ENCODE measurements around the gene ZNF862. TPM values are rescaled to one million over a fixed set of nuclear protein-coding genes. Genes with fewer than 3 reads are reported as not detected.

ZNF862 gene
- polyA plus RNA-seq, 1 of the 3 experiments (the other 2 are of a cell fraction): 17.3 TPM

DNA sequence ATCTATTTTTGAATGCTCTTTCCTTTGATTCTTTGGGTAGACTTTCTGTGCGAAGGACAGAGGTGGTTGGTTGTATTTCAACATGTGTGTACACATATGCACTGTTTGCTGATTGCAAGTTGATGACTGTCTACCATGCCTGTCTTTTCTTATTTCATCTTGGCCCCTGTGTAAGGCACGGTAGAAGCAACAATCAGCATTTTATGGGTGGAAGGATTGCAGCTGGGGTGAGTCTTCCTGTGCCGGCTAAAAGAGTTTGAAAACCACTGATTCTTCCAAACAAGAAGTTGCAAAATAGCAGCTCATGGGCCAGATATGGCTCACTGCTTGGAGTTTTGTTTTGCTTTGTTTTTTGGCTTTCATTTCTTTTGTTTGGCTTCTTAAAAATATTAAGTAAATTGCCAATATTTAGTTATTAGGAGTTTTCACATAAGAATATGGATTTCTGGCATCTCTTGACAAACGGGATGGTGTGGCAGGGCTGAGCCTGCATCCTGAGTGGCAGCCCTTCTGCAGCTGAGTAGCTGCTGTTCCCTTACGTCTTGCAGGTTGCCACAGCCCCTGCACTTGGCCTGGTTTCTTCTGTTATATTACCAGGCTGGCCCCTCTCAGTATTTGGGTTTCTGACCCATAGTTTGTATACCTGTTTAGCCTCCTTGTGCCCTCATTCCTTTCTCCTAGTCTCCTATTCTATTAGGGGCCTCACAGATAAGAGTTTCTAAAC is 7.2 kb downstream of the ZNF862 start:
- H3K9me2 ChIP-seq: no peaks in the 10 kb centered on the region
- no peak for TF ChIP-seq NRF1 (IDR thresholded peaks at IDR 0.05; ENCODE audit: low read depth, low read length)
- no peak for TF ChIP-seq JUND (IDR thresholded peaks at IDR 0.05)
- TF ChIP-seq RAD21 (IDR thresholded peaks at IDR 0.05; ENCODE audit: low read length): no peak
- TF ChIP-seq, protein P1, sequence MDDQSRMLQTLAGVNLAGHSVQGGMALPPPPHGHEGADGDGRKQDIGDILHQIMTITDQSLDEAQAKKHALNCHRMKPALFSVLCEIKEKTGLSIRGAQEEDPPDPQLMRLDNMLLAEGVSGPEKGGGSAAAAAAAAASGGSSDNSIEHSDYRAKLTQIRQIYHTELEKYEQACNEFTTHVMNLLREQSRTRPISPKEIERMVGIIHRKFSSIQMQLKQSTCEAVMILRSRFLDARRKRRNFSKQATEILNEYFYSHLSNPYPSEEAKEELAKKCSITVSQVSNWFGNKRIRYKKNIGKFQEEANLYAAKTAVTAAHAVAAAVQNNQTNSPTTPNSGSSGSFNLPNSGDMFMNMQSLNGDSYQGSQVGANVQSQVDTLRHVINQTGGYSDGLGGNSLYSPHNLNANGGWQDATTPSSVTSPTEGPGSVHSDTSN (IDR thresholded peaks at IDR 0.05): no peak
- no peak for TF ChIP-seq EZH2phosphoT487 (IDR thresholded peaks at IDR 0.05; ENCODE audit: borderline replicate concordance, low read depth)
- no peak for TF ChIP-seq YY1 (IDR thresholded peaks at IDR 0.05; ENCODE audit: low read depth)
- TF ChIP-seq, protein P2, sequence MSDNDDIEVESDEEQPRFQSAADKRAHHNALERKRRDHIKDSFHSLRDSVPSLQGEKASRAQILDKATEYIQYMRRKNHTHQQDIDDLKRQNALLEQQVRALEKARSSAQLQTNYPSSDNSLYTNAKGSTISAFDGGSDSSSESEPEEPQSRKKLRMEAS (IDR thresholded peaks at IDR 0.05; ENCODE audit: low read depth): no peak
- TF ChIP-seq, protein P3, sequence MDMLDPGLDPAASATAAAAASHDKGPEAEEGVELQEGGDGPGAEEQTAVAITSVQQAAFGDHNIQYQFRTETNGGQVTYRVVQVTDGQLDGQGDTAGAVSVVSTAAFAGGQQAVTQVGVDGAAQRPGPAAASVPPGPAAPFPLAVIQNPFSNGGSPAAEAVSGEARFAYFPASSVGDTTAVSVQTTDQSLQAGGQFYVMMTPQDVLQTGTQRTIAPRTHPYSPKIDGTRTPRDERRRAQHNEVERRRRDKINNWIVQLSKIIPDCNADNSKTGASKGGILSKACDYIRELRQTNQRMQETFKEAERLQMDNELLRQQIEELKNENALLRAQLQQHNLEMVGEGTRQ (IDR thresholded peaks at IDR 0.05; ENCODE audit: borderline replicate concordance, low read depth, low read length): no peak
- TF ChIP-seq, protein P4, sequence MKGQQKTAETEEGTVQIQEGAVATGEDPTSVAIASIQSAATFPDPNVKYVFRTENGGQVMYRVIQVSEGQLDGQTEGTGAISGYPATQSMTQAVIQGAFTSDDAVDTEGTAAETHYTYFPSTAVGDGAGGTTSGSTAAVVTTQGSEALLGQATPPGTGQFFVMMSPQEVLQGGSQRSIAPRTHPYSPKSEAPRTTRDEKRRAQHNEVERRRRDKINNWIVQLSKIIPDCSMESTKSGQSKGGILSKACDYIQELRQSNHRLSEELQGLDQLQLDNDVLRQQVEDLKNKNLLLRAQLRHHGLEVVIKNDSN (IDR thresholded peaks at IDR 0.05; ENCODE audit: borderline replicate concordance, low read depth): no peak
- no peaks in the 10 kb centered on the region for H3K9me3 ChIP-seq
- H3K4me1 ChIP-seq (ENCODE audit: control insufficient read depth in 1 of 2, insufficient read depth in 2 of 2, low read depth in 1 of 2, low read length in 1 of 2): no peaks in the 10 kb centered on the region
- no peak overlapping the region for H3K4me3 ChIP-seq (ENCODE audit: low read depth in 2 of 2, low read length in 1 of 2)
- H4K20me1 ChIP-seq (ENCODE audit: insufficient read depth): no peaks in the 10 kb centered on the region
- H3K79me2 ChIP-seq (ENCODE audit: insufficient read depth): peaks cover 8% of the 10 kb centered on the region; the same call in 1 of the 2 replicates
- WGBS (ENCODE audit: low lambda C conversion rate): 88% methylated on average over 5 of the region's 5 CpGs
- no peaks in the 10 kb centered on the region for H3K27me3 ChIP-seq (ENCODE audit: insufficient read depth)
- no peak for DNase-seq
- H3K9ac ChIP-seq: no peak overlapping the region
- peaks cover 15 to 49% of the 10 kb centered on the region in 2 experiments for H3K36me3 ChIP-seq (replicated peaks in 1 of 2; ENCODE audit: control insufficient read depth in 1 of 2, insufficient read depth in 2 of 2, low read length in 1 of 2)
- ChIA-PET POLR2A (no interaction called here), CTCF (interaction anchor here (1.0 to 1.2 kb wide), 2 partner anchors 11 to 38 kb away, joined by 5 read pairs; no protein-coding TSS in a partner anchor)
- no peaks in the 10 kb centered on the region for H3F3A ChIP-seq (replicated peaks; ENCODE audit: insufficient read depth)
- H3K27ac ChIP-seq (ENCODE audit: low read depth in 2 of 2, low read length in 1 of 2): no peak overlapping the region
- no peak overlapping the region for H3K4me2 ChIP-seq
- H2AFZ ChIP-seq (ENCODE audit: low read depth): no peak overlapping the region

DNA sequence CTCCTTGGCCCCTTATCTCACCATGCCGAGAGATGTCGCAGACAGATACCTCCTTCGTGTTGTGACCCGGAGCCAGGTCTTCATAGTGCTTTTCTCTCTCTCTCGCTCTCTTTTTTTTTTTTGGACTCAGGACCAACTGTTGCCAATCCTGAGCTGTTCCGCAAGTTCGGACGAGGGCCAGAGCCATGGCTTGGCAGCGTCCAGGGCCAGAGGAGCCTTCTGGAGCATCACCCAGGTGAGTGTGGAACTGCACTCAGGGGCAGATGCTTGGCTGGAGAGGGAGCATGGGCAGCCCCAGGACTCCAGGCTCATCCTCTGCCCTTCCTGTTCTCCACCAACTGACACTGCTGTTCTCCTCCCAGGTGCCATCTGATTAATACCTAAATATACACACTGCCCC is 7.8 kb downstream of the ZNF862 start:
- Histone ChIP-seq H3K27ac (ENCODE audit: low read depth in 2 of 2, low read length in 1 of 2) (no peak overlapping the region), H3K27me3 (ENCODE audit: insufficient read depth) (no peaks in the 10 kb centered on the region), H4K20me1 (ENCODE audit: insufficient read depth) (no peaks in the 10 kb centered on the region), H3K9me3 (no peaks in the 10 kb centered on the region), H3K9me2 (no peaks in the 10 kb centered on the region), H3K4me1 (ENCODE audit: control insufficient read depth in 1 of 2, insufficient read depth in 2 of 2, low read depth in 1 of 2, low read length in 1 of 2) (no peaks in the 10 kb centered on the region), H2AFZ (ENCODE audit: low read depth) (no peak overlapping the region), H3K4me2 (no peak overlapping the region), H3K9ac (no peak overlapping the region), H3K36me3 (replicated peaks in 1 of 2; ENCODE audit: control insufficient read depth in 1 of 2, insufficient read depth in 2 of 2, low read length in 1 of 2) (peaks cover 15 to 47% of the 10 kb centered on the region in 2 experiments), H3F3A (replicated peaks; ENCODE audit: insufficient read depth) (no peaks in the 10 kb centered on the region), H3K4me3 (ENCODE audit: low read depth in 2 of 2, low read length in 1 of 2) (no peak overlapping the region), H3K79me2 (ENCODE audit: insufficient read depth) (0 out of 2 replicates have a peak, but pooled peaks cover 2% of the 10 kb centered on the region)
- DNase-seq: no peak
- POLR2A ChIA-PET: no interaction called here
- CTCF ChIA-PET: interaction anchor here (1.0 to 1.4 kb wide), 3 partner anchors 11 to 39 kb away, joined by 5 to 6 read pairs (median 5); no protein-coding TSS in a partner anchor
- WGBS (ENCODE audit: low lambda C conversion rate): 95% methylated on average over 9 of the region's 9 CpGs
- no peak for TF ChIP-seq GATA2 (CRISPR knock-in tag; IDR thresholded peaks at IDR 0.05)
- no peak for TF ChIP-seq RCOR1 (IDR thresholded peaks at IDR 0.05; ENCODE audit: low read length)
- TF ChIP-seq GABPA (IDR thresholded peaks at IDR 0.05; ENCODE audit: low read depth): no peak
- no peak for TF ChIP-seq ELF1 (IDR thresholded peaks at IDR 0.05)
- no peak for TF ChIP-seq CHD2 (IDR thresholded peaks at IDR 0.05; ENCODE audit: low read length, partially characterized antibody)
- TF ChIP-seq FOXJ3 (CRISPR knock-in tag; IDR thresholded peaks at IDR 0.05): no peak
- TF ChIP-seq, protein P2 (IDR thresholded peaks at IDR 0.05; ENCODE audit: low read depth): no peak
- no peak for TF ChIP-seq FOXM1 (IDR thresholded peaks at IDR 0.05; ENCODE audit: low read depth)
- TF ChIP-seq, protein P5, sequence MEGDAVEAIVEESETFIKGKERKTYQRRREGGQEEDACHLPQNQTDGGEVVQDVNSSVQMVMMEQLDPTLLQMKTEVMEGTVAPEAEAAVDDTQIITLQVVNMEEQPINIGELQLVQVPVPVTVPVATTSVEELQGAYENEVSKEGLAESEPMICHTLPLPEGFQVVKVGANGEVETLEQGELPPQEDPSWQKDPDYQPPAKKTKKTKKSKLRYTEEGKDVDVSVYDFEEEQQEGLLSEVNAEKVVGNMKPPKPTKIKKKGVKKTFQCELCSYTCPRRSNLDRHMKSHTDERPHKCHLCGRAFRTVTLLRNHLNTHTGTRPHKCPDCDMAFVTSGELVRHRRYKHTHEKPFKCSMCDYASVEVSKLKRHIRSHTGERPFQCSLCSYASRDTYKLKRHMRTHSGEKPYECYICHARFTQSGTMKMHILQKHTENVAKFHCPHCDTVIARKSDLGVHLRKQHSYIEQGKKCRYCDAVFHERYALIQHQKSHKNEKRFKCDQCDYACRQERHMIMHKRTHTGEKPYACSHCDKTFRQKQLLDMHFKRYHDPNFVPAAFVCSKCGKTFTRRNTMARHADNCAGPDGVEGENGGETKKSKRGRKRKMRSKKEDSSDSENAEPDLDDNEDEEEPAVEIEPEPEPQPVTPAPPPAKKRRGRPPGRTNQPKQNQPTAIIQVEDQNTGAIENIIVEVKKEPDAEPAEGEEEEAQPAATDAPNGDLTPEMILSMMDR (IDR thresholded peaks at IDR 0.05): no peak
- TF ChIP-seq MEF2A (IDR thresholded peaks at IDR 0.05; ENCODE audit: borderline replicate concordance, low read depth): no peak
- TF ChIP-seq SMC3 (IDR thresholded peaks at IDR 0.05; ENCODE audit: low read depth, low read length): no peak
- no peak for TF ChIP-seq TEAD4 (IDR thresholded peaks at IDR 0.05; ENCODE audit: borderline replicate concordance, insufficient read depth)
- no peak for TF ChIP-seq TAF1 (IDR thresholded peaks at IDR 0.05; ENCODE audit: borderline replicate concordance, low read depth, low read length)
- TF ChIP-seq EP300 (IDR thresholded peaks at IDR 0.05; ENCODE audit: borderline replicate concordance in 1 of 2, low read depth in 1 of 2, low read length in 1 of 2): no peak
- TF ChIP-seq RFX5 (IDR thresholded peaks at IDR 0.05; ENCODE audit: low read length): no peak
